ENCODE measurements around the gene CHKA.

CHKA gene

DNA sequence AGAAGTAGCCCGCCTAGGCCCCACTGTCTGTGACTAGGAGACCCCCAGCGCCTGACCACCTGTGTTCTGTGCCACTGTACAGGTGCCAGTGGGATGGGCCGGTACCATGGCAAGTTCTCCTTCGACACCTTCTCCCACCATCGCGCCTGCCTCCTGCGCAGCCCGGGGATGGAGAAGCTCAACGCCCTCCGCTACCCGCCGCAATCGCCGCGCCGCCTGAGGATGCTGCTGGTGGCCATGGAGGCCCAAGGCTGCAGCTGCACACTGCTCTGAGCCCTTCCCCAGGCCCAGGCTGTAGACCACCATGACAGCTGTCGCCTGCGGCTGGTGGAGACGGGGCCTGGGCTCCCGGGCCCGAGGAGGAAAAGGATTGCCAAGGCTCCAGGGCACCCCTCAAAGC, 93.5 kb downstream of the CHKA start:
- TF ChIP-seq EZH2 (IDR thresholded peaks at IDR 0.05) (no peak), POLR2AphosphoS5 (IDR thresholded peaks at IDR 0.05; ENCODE audit: borderline replicate concordance, low read depth, low read length) (no peak), FOXP2 (optimal IDR thresholded peaks at IDR 0.05; ENCODE audit: control extremely low read depth, extremely low read length, insufficient read depth) (no peak)
- DNase-seq (ENCODE audit: low read depth, low spot score), result no peak
- Histone ChIP-seq H3K9ac (ENCODE audit: insufficient read length) (no peak overlapping the region), H3K27ac (no peak overlapping the region), H3K9me3 (ENCODE audit: low read depth, low read length) (no peaks in the 10 kb centered on the region), H3K36me3 (ENCODE audit: insufficient read depth, low read length) (peaks cover 3% of the 10 kb centered on the region; the same call in 1 of the 2 replicates), H3K4me3 (no peak overlapping the region)

DNA sequence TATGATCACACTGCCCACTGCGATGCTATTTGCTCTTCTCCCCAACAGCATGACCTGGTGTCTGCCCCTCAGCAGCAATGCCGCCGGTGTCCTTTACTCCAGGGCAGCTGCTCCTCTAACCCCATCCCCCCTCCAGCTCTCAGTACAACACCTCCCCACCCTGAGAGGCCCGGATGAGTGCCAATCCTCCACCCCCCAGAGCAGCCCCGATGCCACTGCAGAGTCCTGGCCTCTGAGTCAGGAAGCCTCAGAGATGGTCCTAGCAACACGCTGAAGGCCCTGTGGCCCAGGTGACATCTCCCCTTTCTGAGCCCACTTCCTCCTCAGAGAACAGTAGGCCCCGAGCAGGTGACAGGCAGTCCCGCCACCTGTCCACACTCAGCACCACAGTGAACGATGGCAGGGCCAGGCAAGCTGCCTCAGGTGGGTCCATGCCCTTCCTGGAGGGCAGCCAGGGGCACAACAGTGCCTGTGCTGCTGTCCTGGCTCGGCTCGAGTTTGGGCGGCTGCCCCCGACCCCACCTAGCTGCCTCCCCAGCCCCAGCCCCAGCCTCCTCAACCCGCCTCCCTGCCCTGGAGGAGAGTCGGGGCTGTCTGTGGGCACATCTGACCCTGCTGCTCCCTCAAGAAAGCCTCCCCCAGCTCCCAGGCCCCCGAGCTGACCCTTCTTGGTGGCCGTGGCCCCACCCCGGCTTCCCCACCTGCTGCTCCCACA, 94.6 kb downstream of the CHKA start:
- TF ChIP-seq POLR2AphosphoS5 (IDR thresholded peaks at IDR 0.05; ENCODE audit: borderline replicate concordance, low read depth, low read length) (no peak), EZH2 (IDR thresholded peaks at IDR 0.05) (no peak), FOXP2 (optimal IDR thresholded peaks at IDR 0.05; ENCODE audit: control extremely low read depth, extremely low read length, insufficient read depth) (no peak)
- Histone ChIP-seq H3K9me3 (ENCODE audit: low read depth, low read length) (no peaks in the 10 kb centered on the region), H3K9ac (ENCODE audit: insufficient read length) (no peak overlapping the region), H3K27ac (no peak overlapping the region), H3K4me3 (no peak overlapping the region), H3K36me3 (ENCODE audit: insufficient read depth, low read length) (no peaks in the 10 kb centered on the region)
- DNase-seq (ENCODE audit: low read depth, low spot score), result no peak

DNA sequence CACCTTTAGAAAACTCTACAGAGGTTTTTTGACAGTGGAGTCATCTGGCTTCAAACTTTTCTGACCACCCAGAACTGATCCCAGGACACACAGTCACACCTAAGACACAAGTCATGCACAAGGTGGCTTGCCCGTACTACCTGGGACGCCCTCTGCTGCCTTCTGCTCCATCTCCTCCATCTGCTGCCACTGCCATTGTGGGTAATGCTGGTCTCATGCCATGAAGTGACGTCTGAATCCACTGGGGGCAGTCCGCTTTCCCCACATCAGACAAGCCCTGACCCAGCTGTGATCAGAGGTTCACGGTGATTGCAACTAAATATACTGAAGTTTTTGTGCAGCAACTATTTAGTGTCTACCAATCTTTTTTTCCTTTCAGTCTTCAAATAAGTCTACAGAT, 96.1 kb downstream of the CHKA start:
- H3K27ac ChIP-seq, result no peak overlapping the region

DNA sequence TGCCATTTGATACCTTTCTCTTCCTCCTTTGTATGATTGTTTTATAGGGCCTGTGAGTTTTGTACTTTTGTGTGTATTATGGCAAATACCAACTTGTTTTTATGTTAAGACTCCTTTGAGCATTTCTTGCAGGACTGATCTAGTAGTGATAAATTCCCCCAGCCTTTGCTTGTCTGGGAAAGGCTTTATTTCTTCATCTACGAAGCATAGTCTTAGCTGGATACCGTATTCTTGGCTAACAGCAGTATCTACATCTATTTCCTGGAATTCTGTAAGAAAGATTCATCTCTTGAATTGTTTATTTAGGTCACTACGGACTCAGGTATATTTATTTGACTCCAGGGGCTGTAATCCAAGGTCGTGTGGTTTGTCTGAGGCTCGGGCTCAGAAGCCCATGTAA, 96.7 kb downstream of the CHKA start:
- no peak overlapping the region for H3K9ac ChIP-seq (ENCODE audit: insufficient read length)
- H3K4me3 ChIP-seq, result no peak overlapping the region
- H3K9me3 ChIP-seq (ENCODE audit: low read depth, low read length), result no peaks in the 10 kb centered on the region
- H3K27ac ChIP-seq, result no peak overlapping the region
- DNase-seq (ENCODE audit: low read depth, low spot score), result no peak
- TF ChIP-seq POLR2AphosphoS5 (IDR thresholded peaks at IDR 0.05; ENCODE audit: borderline replicate concordance, low read depth, low read length) (no peak), EZH2 (IDR thresholded peaks at IDR 0.05) (no peak), FOXP2 (optimal IDR thresholded peaks at IDR 0.05; ENCODE audit: control extremely low read depth, extremely low read length, insufficient read depth) (no peak)
- no peaks in the 10 kb centered on the region for H3K36me3 ChIP-seq (ENCODE audit: insufficient read depth, low read length)

More for the DNA sequence above, 96.1 kb downstream of the CHKA start:
- DNase-seq (ENCODE audit: low read depth, low spot score), result no peak
- H3K4me3 ChIP-seq, result no peak overlapping the region
- TF ChIP-seq FOXP2 (optimal IDR thresholded peaks at IDR 0.05; ENCODE audit: control extremely low read depth, extremely low read length, insufficient read depth) (no peak), EZH2 (IDR thresholded peaks at IDR 0.05) (no peak), POLR2AphosphoS5 (IDR thresholded peaks at IDR 0.05; ENCODE audit: borderline replicate concordance, low read depth, low read length) (no peak)
- H3K9me3 ChIP-seq (ENCODE audit: low read depth, low read length), result no peaks in the 10 kb centered on the region
- H3K36me3 ChIP-seq (ENCODE audit: insufficient read depth, low read length), result no peaks in the 10 kb centered on the region
- H3K9ac ChIP-seq (ENCODE audit: insufficient read length), result no peak overlapping the region

DNA sequence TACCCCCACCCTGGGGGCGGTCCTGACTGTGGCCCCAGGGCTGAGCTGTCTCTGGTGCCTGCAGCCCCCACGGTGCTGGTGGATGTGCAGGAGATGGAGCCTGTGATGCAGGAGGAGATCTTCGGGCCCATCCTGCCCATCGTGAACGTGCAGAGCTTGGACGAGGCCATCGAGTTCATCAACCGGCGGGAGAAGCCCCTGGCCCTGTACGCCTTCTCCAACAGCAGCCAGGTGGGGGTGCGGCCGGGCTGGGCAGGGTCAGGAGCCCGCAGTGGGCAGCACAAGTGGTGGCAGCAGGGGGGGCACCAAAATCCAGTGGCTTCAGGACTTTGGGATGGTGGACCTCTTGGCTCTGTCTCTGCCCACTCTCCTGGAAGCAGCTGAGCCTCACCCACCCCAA, 98.7 kb downstream of the CHKA start:
- H3K9ac ChIP-seq (ENCODE audit: insufficient read length), result no peak overlapping the region
- H3K36me3 ChIP-seq (ENCODE audit: insufficient read depth, low read length), result no peaks in the 10 kb centered on the region
- H3K27ac ChIP-seq, result no peak overlapping the region
- DNase-seq (ENCODE audit: low read depth, low spot score), result no peak
- H3K9me3 ChIP-seq (ENCODE audit: low read depth, low read length), result no peaks in the 10 kb centered on the region
- no peak for TF ChIP-seq FOXP2 (optimal IDR thresholded peaks at IDR 0.05; ENCODE audit: control extremely low read depth, extremely low read length, insufficient read depth)
- no peak for TF ChIP-seq POLR2AphosphoS5 (IDR thresholded peaks at IDR 0.05; ENCODE audit: borderline replicate concordance, low read depth, low read length)
- TF ChIP-seq EZH2 (IDR thresholded peaks at IDR 0.05), result no peak
- no peak overlapping the region for H3K4me3 ChIP-seq

DNA sequence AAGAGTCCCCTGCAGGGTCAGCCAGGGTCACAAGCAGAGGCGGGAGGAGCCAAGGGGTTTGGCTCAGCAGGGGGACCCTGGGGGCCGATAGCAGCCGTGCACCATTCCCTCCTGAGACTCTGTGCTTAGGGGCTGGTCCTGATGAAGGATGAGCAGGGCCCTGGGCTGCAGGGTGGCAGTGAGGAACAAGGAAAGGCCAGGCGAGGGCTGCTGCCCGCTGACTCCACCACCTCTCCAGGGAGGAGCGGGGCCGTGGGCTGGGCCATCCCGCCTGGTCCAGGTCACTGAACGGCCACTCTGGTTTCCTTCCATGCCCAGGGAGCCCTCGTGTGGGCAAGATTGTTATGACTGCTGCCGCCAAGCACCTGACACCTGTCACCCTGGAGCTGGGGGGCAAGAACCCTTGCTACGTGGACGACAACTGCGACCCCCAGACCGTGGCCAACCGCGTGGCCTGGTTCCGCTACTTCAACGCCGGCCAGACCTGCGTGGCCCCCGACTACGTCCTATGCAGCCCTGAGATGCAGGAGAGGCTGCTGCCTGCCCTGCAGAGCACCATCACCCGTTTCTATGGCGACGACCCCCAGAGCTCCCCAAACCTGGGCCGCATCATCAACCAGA, 99.9 kb downstream of the CHKA start:
- H3K27ac ChIP-seq, result no peak overlapping the region
- H3K36me3 ChIP-seq (ENCODE audit: insufficient read depth, low read length), result no peaks in the 10 kb centered on the region
- H3K4me3 ChIP-seq, result no peak overlapping the region
- H3K9ac ChIP-seq (ENCODE audit: insufficient read length), result no peak overlapping the region
- TF ChIP-seq EZH2 (IDR thresholded peaks at IDR 0.05), result no peak
- TF ChIP-seq POLR2AphosphoS5 (IDR thresholded peaks at IDR 0.05; ENCODE audit: borderline replicate concordance, low read depth, low read length), result no peak
- no peak for TF ChIP-seq FOXP2 (optimal IDR thresholded peaks at IDR 0.05; ENCODE audit: control extremely low read depth, extremely low read length, insufficient read depth)
- H3K9me3 ChIP-seq (ENCODE audit: low read depth, low read length), result no peaks in the 10 kb centered on the region
- DNase-seq (ENCODE audit: low read depth, low spot score), result no peak

DNA sequence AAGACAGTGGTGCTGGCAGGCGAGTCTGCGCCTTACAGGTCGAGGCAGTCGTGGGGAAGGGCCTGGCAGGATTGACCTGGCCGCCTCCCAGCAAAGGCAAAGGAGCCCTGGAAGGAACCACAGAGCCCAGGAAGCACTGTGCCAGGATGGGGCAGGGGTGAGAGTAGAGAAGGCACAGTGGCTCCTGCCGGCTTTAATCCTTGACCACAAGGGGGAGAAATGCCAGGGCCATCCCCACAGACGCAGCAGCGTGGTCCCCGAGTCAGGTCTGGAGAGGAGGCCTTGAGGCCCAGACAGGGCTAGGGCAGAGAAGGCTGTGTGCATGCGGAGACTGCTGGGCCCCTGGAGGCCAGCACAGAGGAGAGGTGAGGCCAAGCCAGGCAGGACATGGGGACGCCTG, 100.6 kb downstream of the CHKA start:
- no peak overlapping the region for H3K4me3 ChIP-seq
- no peak for TF ChIP-seq POLR2AphosphoS5 (IDR thresholded peaks at IDR 0.05; ENCODE audit: borderline replicate concordance, low read depth, low read length)
- no peak for TF ChIP-seq FOXP2 (optimal IDR thresholded peaks at IDR 0.05; ENCODE audit: control extremely low read depth, extremely low read length, insufficient read depth)
- TF ChIP-seq EZH2 (IDR thresholded peaks at IDR 0.05), result no peak
- DNase-seq (ENCODE audit: low read depth, low spot score), result no peak
- H3K9me3 ChIP-seq (ENCODE audit: low read depth, low read length), result no peaks in the 10 kb centered on the region
- H3K9ac ChIP-seq (ENCODE audit: insufficient read length), result no peak overlapping the region
- H3K27ac ChIP-seq, result no peak overlapping the region
- H3K36me3 ChIP-seq (ENCODE audit: insufficient read depth, low read length), result no peaks in the 10 kb centered on the region

DNA sequence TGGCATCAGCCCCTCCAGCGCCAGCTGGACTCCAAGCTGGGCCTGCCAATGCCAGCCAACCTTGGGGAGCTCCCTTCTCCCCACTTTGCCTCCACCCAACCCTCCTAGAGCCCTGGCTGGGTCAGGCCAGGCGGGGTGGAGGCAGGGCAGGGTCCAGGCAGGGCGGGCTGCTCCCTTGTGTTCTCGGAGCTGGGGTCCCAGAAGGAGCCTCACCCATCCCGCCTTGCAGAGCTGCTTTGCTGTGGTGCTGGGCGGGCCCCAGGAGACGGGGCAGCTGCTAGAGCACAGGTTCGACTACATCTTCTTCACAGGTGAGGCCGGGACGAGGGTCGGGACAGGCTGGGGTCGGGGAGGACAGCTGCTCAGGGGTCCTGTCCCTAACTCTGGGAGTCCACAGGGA, 101.7 kb downstream of the CHKA start:
- H3K4me3 ChIP-seq, result no peak overlapping the region
- no peak overlapping the region for H3K9ac ChIP-seq (ENCODE audit: insufficient read length)
- H3K36me3 ChIP-seq (ENCODE audit: insufficient read depth, low read length), result no peaks in the 10 kb centered on the region
- H3K9me3 ChIP-seq (ENCODE audit: low read depth, low read length), result no peaks in the 10 kb centered on the region
- H3K27ac ChIP-seq, result no peak overlapping the region
- DNase-seq (ENCODE audit: low read depth, low spot score), result no peak
- no peak for TF ChIP-seq EZH2 (IDR thresholded peaks at IDR 0.05)

Measured in SK-N-MC (cell line).